ENCODE data around the gene ATP2A2.

The ATP2A2 gene

DNA sequence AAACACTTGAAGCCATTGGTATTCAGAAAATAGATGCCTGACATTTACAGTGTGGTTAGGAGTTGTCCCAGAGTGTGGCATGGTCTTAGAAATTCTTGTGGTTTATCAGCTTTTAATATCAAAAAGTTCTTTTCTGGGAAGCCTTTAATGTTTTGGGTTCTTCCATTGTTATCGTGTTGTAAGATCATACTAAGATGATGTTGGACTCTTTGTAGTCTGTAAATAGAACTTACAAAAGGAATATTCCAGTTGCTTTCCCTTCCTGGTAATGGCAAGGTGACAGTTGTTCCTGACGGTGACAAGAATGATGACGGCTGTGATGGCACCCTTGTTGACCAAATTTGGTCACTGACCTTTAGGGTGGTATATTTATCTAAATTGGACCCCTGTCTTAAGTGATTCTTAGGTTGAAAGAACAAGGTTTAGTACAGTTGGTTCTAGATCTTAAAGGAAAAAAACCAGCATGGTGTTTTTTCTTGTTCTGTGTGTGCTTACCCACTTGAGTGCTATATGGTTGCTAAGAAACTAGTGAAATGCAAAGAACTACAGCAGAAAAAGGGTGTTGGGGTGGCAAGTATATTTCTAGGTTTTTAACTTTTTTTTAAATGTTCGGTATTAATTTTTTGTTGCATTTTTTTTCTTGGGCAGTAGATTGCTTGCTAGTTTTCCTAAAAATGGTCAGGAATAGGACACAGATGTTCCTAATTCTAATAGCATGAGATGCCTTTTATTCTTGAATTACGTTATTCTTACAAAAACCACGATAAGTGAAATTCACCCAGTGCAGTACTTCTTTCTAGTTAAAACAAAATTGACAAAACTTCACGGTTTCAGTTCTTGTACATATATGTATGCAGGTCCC, 2.1 kb downstream of the ATP2A2 start:
- TF ChIP-seq ZFX (IDR thresholded peaks at IDR 0.05; ENCODE audit: borderline replicate concordance): no peak
- no peak for TF ChIP-seq CTCF (IDR thresholded peaks at IDR 0.05)
- H3K27ac ChIP-seq: peak overlapping the region; percentile 88

GRCh38 chr12:110284597-110284996, 3.5 kb downstream of the ATP2A2 start:
- TF ChIP-seq CTCF (IDR thresholded peaks at IDR 0.05) (no peak), ZFX (IDR thresholded peaks at IDR 0.05; ENCODE audit: borderline replicate concordance) (no peak)
- H3K27ac ChIP-seq: no peak overlapping the region; the same call in 1 of the 2 replicates

DNA sequence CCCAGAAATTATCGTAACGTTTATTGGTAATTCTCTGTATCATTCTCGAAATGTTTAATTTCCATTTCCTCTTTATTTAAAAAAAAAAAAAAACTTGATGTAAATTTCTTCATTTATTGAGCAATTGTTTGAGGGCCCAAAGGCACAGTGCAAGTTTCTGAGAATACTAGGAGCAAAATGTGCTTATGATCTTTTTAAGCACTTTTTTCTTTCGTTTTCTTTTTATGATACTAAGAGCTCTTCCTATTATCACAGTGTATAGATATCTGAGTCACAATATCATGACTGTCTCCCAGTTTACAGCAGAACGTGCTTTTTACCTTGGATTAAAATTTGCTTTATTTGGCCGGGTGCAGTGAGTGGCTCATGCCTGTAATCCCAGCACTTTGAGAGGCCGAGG, 5.6 kb downstream of the ATP2A2 start:
- H3K27ac ChIP-seq: no peak overlapping the region; the same call in 1 of the 2 replicates
- TF ChIP-seq CTCF (IDR thresholded peaks at IDR 0.05) (no peak), ZFX (IDR thresholded peaks at IDR 0.05; ENCODE audit: borderline replicate concordance) (no peak)

- no peak for TF ChIP-seq CTCF (IDR thresholded peaks at IDR 0.05)
- TF ChIP-seq ZFX (IDR thresholded peaks at IDR 0.05; ENCODE audit: borderline replicate concordance): no peak
Measured at GRCh38 chr12:110287986-110288385, 6.9 kb downstream of the ATP2A2 start.

DNA sequence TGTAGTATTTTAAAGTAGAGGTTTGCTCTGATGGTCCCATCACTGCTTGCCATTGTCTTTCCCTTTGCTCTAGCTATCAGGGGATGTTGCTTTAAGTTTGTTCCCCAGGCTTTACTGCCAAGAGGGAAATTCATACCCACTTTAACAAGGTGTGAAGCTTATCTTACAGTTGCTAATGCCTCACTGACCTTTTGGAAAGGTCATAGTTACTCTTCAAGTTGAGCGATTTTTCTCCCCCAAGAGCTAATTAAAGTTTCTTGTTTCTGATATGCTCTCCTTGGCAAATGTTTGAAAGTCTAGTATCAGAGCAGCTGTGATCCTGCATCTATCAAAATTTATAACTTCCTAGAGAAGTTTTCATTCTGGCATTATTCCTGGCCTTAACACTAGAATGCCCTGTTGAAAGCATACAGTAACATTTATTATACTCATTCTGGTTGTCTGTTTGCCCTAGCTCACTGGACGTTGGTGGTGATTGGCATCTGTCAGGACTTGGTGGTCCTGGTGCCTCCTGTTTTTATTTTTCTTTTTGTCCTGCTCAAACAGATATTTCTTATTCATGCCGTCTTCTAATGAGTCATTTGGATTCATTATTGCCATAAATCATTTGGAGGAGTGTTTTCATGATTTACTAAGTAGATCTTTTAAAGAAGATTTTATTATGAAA, 8.1 kb downstream of the ATP2A2 start:
- H3K27ac ChIP-seq: no peak overlapping the region
- TF ChIP-seq CTCF (IDR thresholded peaks at IDR 0.05) (no peak), ZFX (IDR thresholded peaks at IDR 0.05; ENCODE audit: borderline replicate concordance) (no peak)

More at GRCh38 chr12:110287986-110288385, 6.9 kb downstream of the ATP2A2 start:
- H3K27ac ChIP-seq: no peak overlapping the region

GRCh38 chr12:110289711-110290078, 8.6 kb downstream of the ATP2A2 start:
- no peak overlapping the region for H3K27ac ChIP-seq
- TF ChIP-seq ZFX (IDR thresholded peaks at IDR 0.05; ENCODE audit: borderline replicate concordance) (no peak), CTCF (IDR thresholded peaks at IDR 0.05) (no peak)
